K562 (cell line): ENCODE data around the gene SARS1.

Experiments used
- CC2D1A ChIP-seq: fragments of 450-650 bp; IDR thresholded peaks from 2 replicates; pipeline ENCODE4 v1.6.1; 2017; ENCODE audit warnings: mild to moderate bottlenecking
- CHD2 ChIP-seq: IDR thresholded peaks from 2 replicates; pipeline ENCODE4 v1.6.1; 2011; ENCODE audit warnings: low read depth, low read length
- KDM2B ChIP-seq: fragments of 250-450 bp; sonication (Bioruptor Pico); IDR thresholded peaks from 2 replicates; pipeline ENCODE4 v1.8.0; 2021; ENCODE audit warnings: mild to moderate bottlenecking, moderate library complexity
- PCBP2 ChIP-seq: fragments of 200-400 bp; formaldehyde crosslinking; IDR thresholded peaks from 2 replicates; pipeline ENCODE4 v1.6.1; 2018; ENCODE audit warnings: low read length, low read depth, mild to moderate bottlenecking, moderate library complexity; ENCODE audit not compliant: poor library complexity, severe bottlenecking
- POLR2A ChIP-seq: fragments of 450-650 bp; conservative IDR thresholded peaks from 2 replicates; pipeline ENCODE4 v1.6.1; 2016
- SUPT5H ChIP-seq: fragments of 450-650 bp; IDR thresholded peaks from 2 replicates; pipeline ENCODE4 v1.6.1; 2016
- TAF1 ChIP-seq: IDR thresholded peaks from 2 replicates; pipeline ENCODE4 v1.6.1; 2011; ENCODE audit warnings: mild to moderate bottlenecking, low read length, moderate library complexity; ENCODE audit not compliant: insufficient read depth, control insufficient read depth, severe bottlenecking; ENCODE audit errors: extremely low read depth
- YY1 ChIP-seq, 3 experiments: IDR thresholded peaks; 2 replicates each; pipeline ENCODE4 v1.6.1; 2011; ENCODE audit warnings: low read length in 2 of 3, mild to moderate bottlenecking in 2 of 3, moderate library complexity in 2 of 3, borderline replicate concordance in 1 of 3, control low read depth in 1 of 3, low read depth in 1 of 3; ENCODE audit not compliant: insufficient read depth in 3 of 3, insufficient replicate concordance in 2 of 3, control insufficient read depth in 1 of 3, insufficient read length in 1 of 3; ENCODE audit errors: extremely low read depth in 1 of 3
- ZBTB26 ChIP-seq: fragments of 450-650 bp; formaldehyde crosslinking; IDR thresholded peaks from 2 replicates; pipeline ENCODE4 v1.4.0; 2022; ENCODE audit warnings: missing genetic modification characterization
- ZNF507 ChIP-seq: conservative IDR thresholded peaks from 2 replicates; pipeline ENCODE4 v1.6.1; 2017; ENCODE audit warnings: missing genetic modification characterization, missing compliant biosample characterization
- ZNF766 ChIP-seq: fragments of 200-800 bp; sonication (Bioruptor generic); conservative IDR thresholded peaks from 2 replicates; pipeline ENCODE4 v1.6.1; 2016; ENCODE audit warnings: missing genetic modification characterization, missing compliant biosample characterization

GRCh38 chr1:109283748-109284600 lies 70.3 kb downstream of the SARS1 start:
- TF ChIP-seq ZNF507 (tag), result no peak
- TF ChIP-seq CHD2, result no peak; the same call in 1 of the 2 replicates
- TF ChIP-seq PCBP2, result no peak
- no peak for TF ChIP-seq KDM2B
- TF ChIP-seq POLR2A, result no peak
- peak in 1 of 3 experiments; percentile 50 for TF ChIP-seq YY1 (IDR thresholded peaks at IDR 0.05; ENCODE audit: borderline replicate concordance in 1 of 3, control insufficient read depth in 1 of 3, extremely low read depth in 1 of 3, insufficient read depth in 3 of 3, insufficient read length in 1 of 3, insufficient replicate concordance in 2 of 3, low read depth in 1 of 3, low read length in 2 of 3)
- TF ChIP-seq ZBTB26 (CRISPR knock-in tag), result no peak
- no peak for TF ChIP-seq SUPT5H
- no peak for TF ChIP-seq TAF1
- TF ChIP-seq CC2D1A, result no peak
- no peak; the same call in 1 of the 2 replicates for TF ChIP-seq ZNF766 (CRISPR knock-in tag)
